HFFc6 (cell line): Measurements from ENCODE around the gene DISC1. TPM values are rescaled to one million over a fixed set of nuclear protein-coding genes. Genes with fewer than 3 reads are reported as not detected.
"Not testable (repeated sequence)": the region's sequence is repeated elsewhere in the genome, so short reads cannot be mapped to it uniquely, and the experiment has no call there.

ENCODE experiments used
- DNase-seq: peaks from one replicate; pipeline ENCODE4 v3.0.0-alpha.2; 2018
- H3K27ac Mint-ChIP-seq: 2 replicates; pipeline ENCODE4 v1.8.0; 2020; ENCODE audit warnings: mild to moderate bottlenecking, mixed read lengths
- H3K27me3 Mint-ChIP-seq: 2 replicates; pipeline ENCODE4 v1.8.0; 2021; ENCODE audit warnings: mild to moderate bottlenecking, moderate library complexity, mixed read lengths; ENCODE audit not compliant: insufficient read depth
- H3K36me3 Mint-ChIP-seq: 2 replicates; pipeline ENCODE4 v1.8.0; 2021; ENCODE audit warnings: low read depth, mixed read lengths
- H3K4me1 Mint-ChIP-seq: 2 replicates; pipeline ENCODE4 v1.8.0; 2020; ENCODE audit warnings: low read depth, mixed read lengths
- H3K4me3 Mint-ChIP-seq: 2 replicates; pipeline ENCODE4 v1.8.0; 2020; ENCODE audit warnings: mild to moderate bottlenecking, moderate library complexity, mixed read lengths
- H3K9me3 Mint-ChIP-seq: 2 replicates; pipeline ENCODE4 v1.8.0; 2020; ENCODE audit warnings: mild to moderate bottlenecking, mixed read lengths
- total RNA-seq, 6 experiments: library from RNA; stranded (reverse); fragmentation: NEBNext Ultra II Directional; extraction: Animal tissue kit (Norgen Biotek cat#: 25700); gene quantifications; 2 replicates in 1 of 6; 3 replicates in 5 of 6; pipeline ENCODE4 v1.2.3, GENCODE V29; 2021
- TF ChIP-seq, protein P1 (sequence below): fragments of 200-600 bp; sonication (generic); IDR thresholded peaks from 2 replicates; pipeline ENCODE4 v1.5.0; 2021; ENCODE audit warnings: antibody characterized with exemption, mild to moderate bottlenecking

The DISC1 gene
- total RNA-seq, 6 experiments from 2014 or later = 1.3 to 4.3 (median 1.9) TPM

DNA sequence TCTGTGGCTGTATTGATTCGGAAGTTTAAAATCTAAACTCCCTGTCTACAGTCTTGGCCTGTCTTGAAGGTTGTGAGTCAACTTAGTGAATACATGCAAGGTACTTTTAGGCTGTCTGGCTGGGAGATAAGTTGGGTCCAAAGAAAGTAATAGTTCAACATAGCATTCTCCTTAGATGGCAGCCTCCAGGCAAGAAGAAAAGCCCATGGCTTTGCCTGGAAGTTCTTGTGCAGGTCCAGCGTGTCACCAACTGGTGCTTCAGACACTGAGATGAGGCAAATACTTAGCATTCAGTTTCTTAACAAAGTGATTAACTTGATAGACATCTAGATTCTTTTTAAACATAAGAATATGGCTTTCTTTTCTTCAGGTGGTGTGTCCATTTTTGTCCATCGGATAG lies 328.2 kb downstream of the DISC1 start:
- Mint-ChIP-seq H3K36me3 (no peaks in the 10 kb centered on the region; the same call in 1 of the 2 replicates), H3K27me3 (0 out of 2 replicates have a peak, but pooled peaks cover 2% of the 10 kb centered on the region), H3K9me3 (peaks cover 19% of the 10 kb centered on the region), H3K4me3 (no peak overlapping the region), H3K4me1 (peaks cover 8% of the 10 kb centered on the region; the same call in 1 of the 2 replicates), H3K27ac (no peak overlapping the region)
- no peak for DNase-seq
- TF ChIP-seq, protein P1, sequence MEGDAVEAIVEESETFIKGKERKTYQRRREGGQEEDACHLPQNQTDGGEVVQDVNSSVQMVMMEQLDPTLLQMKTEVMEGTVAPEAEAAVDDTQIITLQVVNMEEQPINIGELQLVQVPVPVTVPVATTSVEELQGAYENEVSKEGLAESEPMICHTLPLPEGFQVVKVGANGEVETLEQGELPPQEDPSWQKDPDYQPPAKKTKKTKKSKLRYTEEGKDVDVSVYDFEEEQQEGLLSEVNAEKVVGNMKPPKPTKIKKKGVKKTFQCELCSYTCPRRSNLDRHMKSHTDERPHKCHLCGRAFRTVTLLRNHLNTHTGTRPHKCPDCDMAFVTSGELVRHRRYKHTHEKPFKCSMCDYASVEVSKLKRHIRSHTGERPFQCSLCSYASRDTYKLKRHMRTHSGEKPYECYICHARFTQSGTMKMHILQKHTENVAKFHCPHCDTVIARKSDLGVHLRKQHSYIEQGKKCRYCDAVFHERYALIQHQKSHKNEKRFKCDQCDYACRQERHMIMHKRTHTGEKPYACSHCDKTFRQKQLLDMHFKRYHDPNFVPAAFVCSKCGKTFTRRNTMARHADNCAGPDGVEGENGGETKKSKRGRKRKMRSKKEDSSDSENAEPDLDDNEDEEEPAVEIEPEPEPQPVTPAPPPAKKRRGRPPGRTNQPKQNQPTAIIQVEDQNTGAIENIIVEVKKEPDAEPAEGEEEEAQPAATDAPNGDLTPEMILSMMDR = no peak

DNA sequence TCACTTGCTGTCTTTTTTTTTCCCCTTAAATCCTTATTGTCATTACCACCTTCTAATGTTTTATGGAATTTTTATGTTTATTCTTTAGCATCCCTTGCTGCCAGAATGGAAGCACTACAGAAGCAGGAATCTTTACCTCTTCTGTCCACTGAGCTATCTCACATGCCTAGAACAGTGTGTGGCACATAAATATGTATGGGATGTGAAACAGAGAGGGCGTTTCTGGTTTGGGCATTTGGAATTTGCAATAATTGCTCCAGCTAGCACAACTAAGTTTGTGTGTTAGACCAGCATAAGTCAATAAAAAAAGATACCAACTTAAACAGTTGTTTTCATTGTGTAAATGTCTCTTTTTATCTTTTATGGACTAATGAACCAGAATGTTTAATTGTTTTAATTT lies 330.8 kb downstream of the DISC1 start:
- Mint-ChIP-seq H3K27ac (no peak overlapping the region), H3K9me3 (peaks cover 19% of the 10 kb centered on the region), H3K27me3 (0 out of 2 replicates have a peak, but pooled peaks cover 2% of the 10 kb centered on the region), H3K4me1 (peaks cover 8% of the 10 kb centered on the region; the same call in 1 of the 2 replicates), H3K36me3 (no peaks in the 10 kb centered on the region; the same call in 1 of the 2 replicates), H3K4me3 (no peak overlapping the region)
- TF ChIP-seq, protein P1 = no peak
- DNase-seq = no peak

DNA sequence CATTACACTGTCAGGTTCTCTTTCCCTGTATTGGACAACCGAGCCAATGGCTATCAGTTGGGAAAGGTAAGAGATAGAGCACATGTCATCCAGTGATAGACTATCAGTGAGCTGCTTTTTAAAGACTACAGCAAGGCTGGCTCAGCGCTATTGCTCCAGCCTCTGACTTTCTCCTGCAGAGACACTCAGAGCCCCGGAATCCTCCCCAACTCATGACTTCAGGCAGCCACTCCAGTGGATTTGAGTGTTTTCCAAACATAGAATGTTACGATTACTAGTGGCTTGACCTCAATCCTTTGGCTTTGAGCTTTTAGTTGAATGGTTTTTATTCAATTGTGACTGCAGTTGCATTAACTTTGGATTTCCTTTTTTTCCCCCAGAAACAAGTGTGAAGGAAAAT lies 331.9 kb downstream of the DISC1 start:
- Mint-ChIP-seq H3K27ac (no peak overlapping the region), H3K4me3 (no peak overlapping the region), H3K27me3 (0 out of 2 replicates have a peak, but pooled peaks cover 2% of the 10 kb centered on the region), H3K36me3 (no peaks in the 10 kb centered on the region; the same call in 1 of the 2 replicates), H3K4me1 (peaks cover 8% of the 10 kb centered on the region; the same call in 1 of the 2 replicates), H3K9me3 (peaks cover 24% of the 10 kb centered on the region)
- TF ChIP-seq, protein P1 = no peak
- DNase-seq = peak; percentile 11

DNA sequence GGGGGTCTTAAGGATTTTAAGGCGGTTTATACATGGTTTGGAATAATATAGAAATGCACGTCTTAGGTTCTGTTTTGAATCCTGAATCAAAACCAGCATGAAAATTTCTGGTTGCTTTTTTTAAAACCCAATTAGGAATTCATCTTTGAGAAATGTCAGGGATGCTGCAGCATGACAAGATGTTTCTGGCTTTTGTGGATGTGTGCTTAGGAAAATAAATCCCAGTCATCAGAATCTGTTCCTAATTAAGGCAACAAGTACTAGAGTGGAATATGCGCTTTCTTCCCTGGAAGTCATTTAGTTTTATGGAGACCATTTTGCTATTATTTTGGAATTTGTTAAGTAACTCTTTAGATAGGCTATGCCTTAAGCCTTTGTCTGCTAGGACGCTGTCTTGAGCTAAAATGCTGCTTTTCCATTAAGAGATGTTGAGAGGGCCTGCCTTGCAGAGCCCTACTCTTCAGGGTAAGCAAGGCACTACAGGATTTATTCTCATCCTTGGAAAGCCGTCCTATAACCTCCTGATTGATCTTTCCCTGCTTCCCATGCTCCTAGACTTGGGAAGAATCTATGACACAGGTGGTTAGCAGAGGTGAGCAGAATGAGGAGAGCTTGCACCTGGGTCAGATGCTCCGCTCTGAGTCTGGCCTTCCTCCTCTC lies 332.8 kb downstream of the DISC1 start:
- no peak for DNase-seq
- Mint-ChIP-seq H3K4me3 (no peak overlapping the region), H3K36me3 (no peaks in the 10 kb centered on the region; the same call in 1 of the 2 replicates)

DNA sequence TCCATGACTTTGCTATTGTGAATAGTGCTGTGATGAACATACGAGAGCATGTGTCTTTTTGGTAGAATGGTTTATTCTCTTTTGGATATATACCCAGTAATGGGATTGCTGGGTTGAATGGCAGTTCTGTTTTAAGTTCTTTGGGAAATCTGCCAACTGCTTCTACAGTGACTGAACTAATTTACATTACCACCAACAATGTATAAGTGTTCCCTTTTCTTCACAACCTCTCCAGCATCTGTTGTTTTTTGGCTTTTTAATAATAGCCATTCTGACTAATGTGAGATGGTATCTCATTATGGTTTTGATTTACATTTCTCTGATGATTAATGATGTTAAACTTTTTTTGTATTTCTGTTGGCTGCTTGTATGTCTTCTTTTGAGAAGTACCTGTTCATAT lies 335.2 kb downstream of the DISC1 start:
- not testable (repeated sequence) for H3K4me1 Mint-ChIP-seq, DNase-seq, H3K36me3 Mint-ChIP-seq

More for the DNA sequence above, 332.8 kb downstream of the DISC1 start:
- Mint-ChIP-seq H3K4me1 (peaks cover 8% of the 10 kb centered on the region; the same call in 1 of the 2 replicates), H3K27me3 (0 out of 2 replicates have a peak, but pooled peaks cover 2% of the 10 kb centered on the region), H3K9me3 (peaks cover 24% of the 10 kb centered on the region), H3K27ac (no peak overlapping the region)
- TF ChIP-seq, protein P1 = no peak

DNA sequence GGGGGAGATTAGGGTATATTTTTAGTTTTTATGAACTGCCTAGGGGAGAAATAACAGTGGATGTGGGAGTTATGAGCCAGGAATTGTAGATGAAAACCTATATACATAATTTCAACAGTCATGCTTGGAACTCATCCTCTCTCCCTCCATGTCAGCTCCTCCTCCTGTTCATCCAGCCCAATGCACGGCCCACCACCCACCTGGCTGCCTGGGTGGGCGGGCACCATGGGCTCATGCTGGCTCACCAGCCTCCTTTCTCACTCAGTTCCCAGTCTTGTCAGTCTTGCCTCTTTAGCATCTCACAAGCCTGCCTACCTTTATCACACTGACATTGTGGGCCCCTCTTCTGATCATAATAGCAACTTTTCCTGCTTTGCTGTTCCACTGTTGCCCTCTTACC lies 336.0 kb downstream of the DISC1 start:
- peaks cover 9% of the 10 kb centered on the region for H3K9me3 Mint-ChIP-seq
- no peaks in the 10 kb centered on the region for H3K27me3 Mint-ChIP-seq
- H3K4me3 Mint-ChIP-seq = no peak overlapping the region
- no peak overlapping the region for H3K27ac Mint-ChIP-seq
- TF ChIP-seq, protein P1 = no peak
- no peaks in the 10 kb centered on the region; the same call in 1 of the 2 replicates for H3K36me3 Mint-ChIP-seq
- peaks cover 8% of the 10 kb centered on the region; the same call in 1 of the 2 replicates for H3K4me1 Mint-ChIP-seq
- DNase-seq = no peak

More for the DNA sequence above, 335.2 kb downstream of the DISC1 start:
- H3K4me3 Mint-ChIP-seq, H3K9me3 Mint-ChIP-seq, H3K27ac Mint-ChIP-seq, H3K27me3 Mint-ChIP-seq: not testable (repeated sequence)
